ENCODE measurements around the gene BRME1. TPM values are rescaled to one million over a fixed set of nuclear protein-coding genes. Genes with fewer than 3 reads are reported as not detected.

The BRME1 gene
- total and polyA plus RNA-seq, 2 of the 13 experiments (the other 11 are each of a cell fraction or from before 2014, with no cell fraction given): 0.74 to 1.5 TPM

- intact Hi-C loops (cut with micrococcal nuclease; ENCODE audit: unreplicated experiment) (no loop called here), in situ Hi-C loops (cut with HindIII; ENCODE audit: extremely low pct_ligation_motif_present, low pct_unique_long_range_greater_than_20kb) (loop anchor here (10.0 to 25.0 kb wide), 2 partner anchors 283 to 535 kb away; partner anchors contain the start of gene DDX39A)
- Histone ChIP-seq H3K9ac (ENCODE audit: insufficient read depth, low read depth, low read length) (no peak overlapping the region), H3K4me1 (ENCODE audit: insufficient read depth, low read length) (peaks cover 29% of the 10 kb centered on the region), H3K4me3 (replicated peaks in 1 of 3; ENCODE audit: insufficient read depth in 1 of 3, low read depth in 2 of 3, low read length in 3 of 3) (no peak overlapping the region), H4K20me1 (ENCODE audit: insufficient read depth, low read length) (no peaks in the 10 kb centered on the region), H3K79me2 (ENCODE audit: insufficient read depth, low read length) (no peaks in the 10 kb centered on the region), H3K27me3 (ENCODE audit: control insufficient read depth in 1 of 2, insufficient read depth in 2 of 2, low read length in 2 of 2) (no peaks in the 10 kb centered on the region; a peak in 1 of 5 replicates), H3K9me3 (ENCODE audit: low read length) (no peaks in the 10 kb centered on the region), H2AFZ (ENCODE audit: low read length) (no peak overlapping the region), H3K4me2 (ENCODE audit: low read depth, low read length) (no peak overlapping the region), H3K27ac (ENCODE audit: extremely low read length, insufficient read depth, low read length) (no peak overlapping the region), H3K36me3 (replicated peaks in 1 of 2; ENCODE audit: control insufficient read depth in 1 of 2, insufficient read depth in 2 of 2, low read length in 2 of 2) (no peaks in the 10 kb centered on the region)
- ChIA-PET POLR2A (no interaction called here), CTCF (ENCODE audit: low intra/inter-chr PET ratio, low total read pairs) (no interaction called here)
- 71% methylated on average over 10 of the region's 27 CpGs for WGBS (ENCODE audit: low lambda C conversion rate)
- BruUV-seq (replicated peaks): no TSS peak
- DNase-seq (ENCODE audit: low spot score) (no peak), ATAC-seq (no peak), FAIRE-seq (no peak)
- TF ChIP-seq ZNF552 (CRISPR knock-in tag; IDR thresholded peaks at IDR 0.05; ENCODE audit: borderline replicate concordance) (no peak), ATAD3A (CRISPR knock-in tag; IDR thresholded peaks at IDR 0.05) (no peak), PRDM4 (CRISPR knock-in tag; IDR thresholded peaks at IDR 0.05; ENCODE audit: borderline replicate concordance) (no peak), ZFP36L1 (CRISPR knock-in tag; IDR thresholded peaks at IDR 0.05) (no peak), ADNP (CRISPR knock-in tag; IDR thresholded peaks at IDR 0.05) (no peak), HNRNPL (IDR thresholded peaks at IDR 0.05; ENCODE audit: low read depth, low read length) (0 out of 2 replicates have a peak, but pooled peaks have one; percentile 58), AHDC1 (CRISPR knock-in tag; IDR thresholded peaks at IDR 0.05; ENCODE audit: borderline replicate concordance) (no peak), HIVEP1 (CRISPR knock-in tag; IDR thresholded peaks at IDR 0.05) (no peak), ZNF501 (CRISPR knock-in tag; IDR thresholded peaks at IDR 0.05) (no peak), ZNF414 (CRISPR knock-in tag; IDR thresholded peaks at IDR 0.05) (no peak), YEATS4 (CRISPR knock-in tag; IDR thresholded peaks at IDR 0.05; ENCODE audit: borderline replicate concordance) (no peak), KLF13 (CRISPR knock-in tag; IDR thresholded peaks at IDR 0.05) (no peak)
These were observed 28.6 kb downstream of the BRME1 start for GRCh38 chr19:13877303-13877702.
